Esophagus (tissue), 2 donors: ENCODE data around the gene ZNF780B. TPM values are rescaled to one million over a fixed set of nuclear protein-coding genes. Genes with fewer than 3 reads are reported as not detected.
"Not testable (repeated sequence)": the region's sequence is repeated elsewhere in the genome, so short reads cannot be mapped to it uniquely, and the experiment has no call there.

ENCODE experiments used
- H3K27ac ChIP-seq, 2 donors: one replicate each; pipeline ENCODE4 v1.5.1; 2013; ENCODE audit warnings: low read depth in 2 of 2, mild to moderate bottlenecking in 2 of 2, inconsistent platforms in 1 of 2, low read length in 1 of 2, moderate library complexity in 1 of 2
- H3K27me3 ChIP-seq, 2 donors: one replicate each; pipeline ENCODE4 v1.6.1; 2013; ENCODE audit warnings: low read length in 2 of 2, control low read depth in 1 of 2, mild to moderate bottlenecking in 1 of 2; ENCODE audit not compliant: insufficient read depth in 2 of 2, control insufficient read depth in 1 of 2
- H3K36me3 ChIP-seq, 2 donors: one replicate each; pipeline ENCODE4 v1.6.1; 2013; ENCODE audit warnings: low read length in 1 of 2; ENCODE audit not compliant: control insufficient read depth in 2 of 2, insufficient read depth in 2 of 2
- H3K4me1 ChIP-seq, 2 donors: one replicate each; pipeline ENCODE4 v1.6.1; 2013; ENCODE audit warnings: low read length in 1 of 2; ENCODE audit not compliant: control insufficient read depth in 2 of 2, insufficient read depth in 2 of 2
- H3K4me3 ChIP-seq, 2 donors: one replicate each; pipeline ENCODE4 v1.5.1; 2013; ENCODE audit warnings: low read length in 2 of 2, mild to moderate bottlenecking in 2 of 2, low read depth in 1 of 2, moderate library complexity in 1 of 2
- H3K9me3 ChIP-seq, 2 donors: one replicate each; pipeline ENCODE4 v1.6.1; 2013; ENCODE audit warnings: mild to moderate bottlenecking in 2 of 2, low read depth in 1 of 2, low read length in 1 of 2, moderate library complexity in 1 of 2; ENCODE audit not compliant: control insufficient read depth in 2 of 2, insufficient read depth in 1 of 2
- WGBS, 2 donors: extraction: QIAGEN DNeasy Blood & Tissue Kit; methylation state at CpG; one replicate each; pipeline ENCODE4 v1.1.7; 2013; 5-methylcytosine and 5-hydroxymethylcytosine counted together
- polyA plus RNA-seq, 2 donors: library from polyadenylated mRNA; stranded (reverse); fragments of 200-250 nt; gene quantifications; one replicate each; pipeline ENCODE4 v1.2.3, GENCODE V29; 2013
- donor health status: healthy with polysubstance abuse.
- donor health status: Bipolar disorder and iron deficiency.

ZNF780B gene
- polyA plus RNA-seq, 2 donors = 2.4 to 5.5 TPM

GRCh38 chr19:40054632-40055031, 1.4 kb downstream of the ZNF780B start:
- peaks cover 0 to 7% of the 10 kb centered on the region in 2 donors for H3K4me1 ChIP-seq
- 91 to 92% methylated on average over 9 of the region's 9 CpGs for WGBS, 2 donors
- no peak overlapping the region for H3K27ac ChIP-seq
- no peak overlapping the region for H3K4me3 ChIP-seq
- no peaks in the 10 kb centered on the region for H3K27me3 ChIP-seq
- peaks cover 3 to 4% of the 10 kb centered on the region in 2 donors for H3K9me3 ChIP-seq
- H3K36me3 ChIP-seq = peaks cover under 1 to 6% of the 10 kb centered on the region in 2 donors

GRCh38 chr19:40053491-40053890, 2.5 kb downstream of the ZNF780B start:
- Histone ChIP-seq H3K36me3 (peaks cover 4 to 13% of the 10 kb centered on the region in 2 donors), H3K27me3 (no peaks in the 10 kb centered on the region), H3K4me1 (peaks cover 0 to 7% of the 10 kb centered on the region in 2 donors), H3K4me3 (no peak overlapping the region), H3K27ac (no peak overlapping the region), H3K9me3 (peaks cover 3 to 4% of the 10 kb centered on the region in 2 donors)
- WGBS, 2 donors = 98 to 100% methylated on average over 2 of the region's 2 CpGs

- H3K4me1 ChIP-seq, H3K4me3 ChIP-seq, H3K27ac ChIP-seq, H3K27me3 ChIP-seq, H3K36me3 ChIP-seq: not testable (repeated sequence)
- H3K9me3 ChIP-seq = peaks cover 3 to 16% of the 10 kb centered on the region in 2 donors
- WGBS, 2 donors = 96 to 100% methylated on average over 1 of the region's 1 CpG
Measured at GRCh38 chr19:40041718-40042117, 14.3 kb downstream of the ZNF780B start.

GRCh38 chr19:40038047-40038446, 18.0 kb downstream of the ZNF780B start:
- H3K27me3 ChIP-seq, H3K27ac ChIP-seq, H3K36me3 ChIP-seq, H3K4me3 ChIP-seq, H3K9me3 ChIP-seq, H3K4me1 ChIP-seq: not testable (repeated sequence)
- 95 to 96% methylated on average over 1 to 3 of the region's 3 CpGs for WGBS, 2 donors

- Histone ChIP-seq H3K4me3 (no peak overlapping the region), H3K27ac (no peak overlapping the region), H3K9me3 (peaks cover 2 to 4% of the 10 kb centered on the region in 2 donors), H3K4me1 (no peaks in the 10 kb centered on the region), H3K27me3 (no peaks in the 10 kb centered on the region), H3K36me3 (no peaks in the 10 kb centered on the region)
- WGBS, 2 donors = 94 to 96% methylated on average over 4 of the region's 4 CpGs
Measured at GRCh38 chr19:40035996-40036395, 20.0 kb downstream of the ZNF780B start.

- H3K4me1 ChIP-seq = no peaks in the 10 kb centered on the region
- no peaks in the 10 kb centered on the region for H3K36me3 ChIP-seq
- 96 to 97% methylated on average over 2 of the region's 2 CpGs for WGBS, 2 donors
- no peak overlapping the region for H3K4me3 ChIP-seq
- peaks cover 2 to 4% of the 10 kb centered on the region in 2 donors for H3K9me3 ChIP-seq
- no peak overlapping the region for H3K27ac ChIP-seq
- H3K27me3 ChIP-seq = no peaks in the 10 kb centered on the region
Measured at GRCh38 chr19:40033989-40034560, 22.0 kb downstream of the ZNF780B start.

GRCh38 chr19:40026597-40026970, 29.4 kb downstream of the ZNF780B start:
- no peaks in the 10 kb centered on the region for H3K27me3 ChIP-seq
- H3K4me1 ChIP-seq = no peaks in the 10 kb centered on the region
- no peaks in the 10 kb centered on the region for H3K36me3 ChIP-seq
- no peak overlapping the region for H3K4me3 ChIP-seq
- 96 to 97% methylated on average over 5 of the region's 5 CpGs for WGBS, 2 donors
- peaks cover 16 to 20% of the 10 kb centered on the region in 2 donors for H3K9me3 ChIP-seq
- no peak overlapping the region for H3K27ac ChIP-seq

- H3K9me3 ChIP-seq = peaks cover 16 to 20% of the 10 kb centered on the region in 2 donors
- WGBS, 2 donors = 95 to 97% methylated on average over 4 of the region's 4 CpGs
- H3K27me3 ChIP-seq = no peaks in the 10 kb centered on the region
- H3K36me3 ChIP-seq = no peaks in the 10 kb centered on the region
- H3K27ac ChIP-seq = no peak overlapping the region
- H3K4me1 ChIP-seq = no peaks in the 10 kb centered on the region
- H3K4me3 ChIP-seq = no peak overlapping the region
Measured at GRCh38 chr19:40025938-40026596, 30.0 kb downstream of the ZNF780B start.

- Histone ChIP-seq H3K27me3 (no peaks in the 10 kb centered on the region), H3K4me3 (no peak overlapping the region), H3K36me3 (no peaks in the 10 kb centered on the region), H3K9me3 (peaks cover 16 to 20% of the 10 kb centered on the region in 2 donors), H3K27ac (no peak overlapping the region), H3K4me1 (no peaks in the 10 kb centered on the region)
- WGBS, 2 donors = 81 to 83% methylated on average over 3 of the region's 3 CpGs
Measured at GRCh38 chr19:40023969-40024368, 32.1 kb downstream of the ZNF780B start.

GRCh38 chr19:40013991-40014390, 42.0 kb downstream of the ZNF780B start:
- Histone ChIP-seq H3K4me1 (no peaks in the 10 kb centered on the region), H3K36me3 (no peaks in the 10 kb centered on the region), H3K27me3 (no peaks in the 10 kb centered on the region), H3K27ac (no peak overlapping the region), H3K4me3 (no peak overlapping the region), H3K9me3 (peaks cover 6 to 12% of the 10 kb centered on the region in 2 donors)
- 91 to 97% methylated on average over 4 of the region's 4 CpGs for WGBS, 2 donors
